Measurements from ENCODE around the gene LPAR1. TPM values are rescaled to one million over a fixed set of nuclear protein-coding genes. Genes with fewer than 3 reads are reported as not detected.

The LPAR1 gene
- total RNA-seq, 2 donors from 2014 or later, result 5.0 to 5.9 TPM

- H3K36me3 Mint-ChIP-seq (ENCODE audit: low read depth), result no peaks in the 10 kb centered on the region
- TF ChIP-seq CTCF (conservative IDR thresholded peaks at IDR 0.05), result no peak
- H3K36me3 ChIP-seq (ENCODE audit: control insufficient read depth, insufficient read depth, low read length), result no peaks in the 10 kb centered on the region
- no peak overlapping the region for H3K9ac ChIP-seq (ENCODE audit: extremely low read depth, low read length, poor library complexity, severe bottlenecking)
- H3K4me3 ChIP-seq (ENCODE audit: low read length), result no peak overlapping the region
- peaks cover 11% of the 10 kb centered on the region for H3K4me1 Mint-ChIP-seq
- no peaks in the 10 kb centered on the region for H3K27me3 ChIP-seq (ENCODE audit: control insufficient read depth, insufficient read depth, low read length, poor library complexity, severe bottlenecking)
- H3K27me3 Mint-ChIP-seq (ENCODE audit: insufficient read depth), result no peaks in the 10 kb centered on the region
- no peak overlapping the region for H3K4me3 Mint-ChIP-seq
- H3K9me3 ChIP-seq (ENCODE audit: control insufficient read depth, low read length), result no peaks in the 10 kb centered on the region
- peaks cover 2% of the 10 kb centered on the region for H3K9me3 Mint-ChIP-seq
- H3K4me1 ChIP-seq (ENCODE audit: control insufficient read depth, insufficient read depth, low read length), result no peaks in the 10 kb centered on the region
- H3K27ac Mint-ChIP-seq, result no peak overlapping the region
- no peak for DNase-seq
- no peak overlapping the region for H3K27ac ChIP-seq (ENCODE audit: low read depth, low read length)
These were observed 58.6 kb downstream of the LPAR1 start for GRCh38 chr9:110979636-110980035.

GRCh38 chr9:110978516-110978915 is 59.8 kb downstream of the LPAR1 start:
- H3K27ac Mint-ChIP-seq, result no peak overlapping the region
- peaks cover 14% of the 10 kb centered on the region for H3K4me1 Mint-ChIP-seq
- Histone ChIP-seq H3K4me1 (ENCODE audit: control insufficient read depth, insufficient read depth, low read length) (no peaks in the 10 kb centered on the region), H3K9me3 (ENCODE audit: control insufficient read depth, low read length) (no peaks in the 10 kb centered on the region), H3K4me3 (ENCODE audit: low read length) (no peak overlapping the region), H3K27me3 (ENCODE audit: control insufficient read depth, insufficient read depth, low read length, poor library complexity, severe bottlenecking) (no peaks in the 10 kb centered on the region), H3K27ac (ENCODE audit: low read depth, low read length) (no peak overlapping the region), H3K36me3 (ENCODE audit: control insufficient read depth, insufficient read depth, low read length) (no peaks in the 10 kb centered on the region), H3K9ac (ENCODE audit: extremely low read depth, low read length, poor library complexity, severe bottlenecking) (no peak overlapping the region)
- no peak overlapping the region for H3K4me3 Mint-ChIP-seq
- no peak for TF ChIP-seq CTCF (conservative IDR thresholded peaks at IDR 0.05)
- no peak for DNase-seq
- peaks cover 2% of the 10 kb centered on the region for H3K9me3 Mint-ChIP-seq
- H3K27me3 Mint-ChIP-seq (ENCODE audit: insufficient read depth), result no peaks in the 10 kb centered on the region
- 88% methylated on average over 2 of the region's 3 CpGs; no CpG with 5 or more reads in 1 of the 2 experiments for whole genome bisulfite sequencing, 2 experiments (ENCODE audit: insufficient coverage in 1 of 2, insufficient read length in 1 of 2)
- H3K36me3 Mint-ChIP-seq (ENCODE audit: low read depth), result no peaks in the 10 kb centered on the region

GRCh38 chr9:110977259-110977709 is 61.0 kb downstream of the LPAR1 start:
- 80 to 97% methylated on average over 3 of the region's 3 CpGs for WGBS, 2 experiments (ENCODE audit: insufficient coverage in 1 of 2, insufficient read length in 1 of 2)
- Mint-ChIP-seq H3K27ac (no peak overlapping the region), H3K27me3 (ENCODE audit: insufficient read depth) (no peaks in the 10 kb centered on the region), H3K4me3 (no peak overlapping the region), H3K36me3 (ENCODE audit: low read depth) (no peaks in the 10 kb centered on the region), H3K9me3 (peaks cover 2% of the 10 kb centered on the region), H3K4me1 (peaks cover 14% of the 10 kb centered on the region)
- Histone ChIP-seq H3K9me3 (ENCODE audit: control insufficient read depth, low read length) (no peaks in the 10 kb centered on the region), H3K9ac (ENCODE audit: extremely low read depth, low read length, poor library complexity, severe bottlenecking) (no peak overlapping the region), H3K4me1 (ENCODE audit: control insufficient read depth, insufficient read depth, low read length) (no peaks in the 10 kb centered on the region), H3K4me3 (ENCODE audit: low read length) (no peak overlapping the region), H3K27me3 (ENCODE audit: control insufficient read depth, insufficient read depth, low read length, poor library complexity, severe bottlenecking) (no peaks in the 10 kb centered on the region), H3K36me3 (ENCODE audit: control insufficient read depth, insufficient read depth, low read length) (no peaks in the 10 kb centered on the region), H3K27ac (ENCODE audit: low read depth, low read length) (no peak overlapping the region)
- DNase-seq, result peak; percentile 44
- no peak for TF ChIP-seq CTCF (conservative IDR thresholded peaks at IDR 0.05)

Measured in endodermal cell (in vitro differentiated cells).